ENCODE data around the gene MYO7B.

DNA sequence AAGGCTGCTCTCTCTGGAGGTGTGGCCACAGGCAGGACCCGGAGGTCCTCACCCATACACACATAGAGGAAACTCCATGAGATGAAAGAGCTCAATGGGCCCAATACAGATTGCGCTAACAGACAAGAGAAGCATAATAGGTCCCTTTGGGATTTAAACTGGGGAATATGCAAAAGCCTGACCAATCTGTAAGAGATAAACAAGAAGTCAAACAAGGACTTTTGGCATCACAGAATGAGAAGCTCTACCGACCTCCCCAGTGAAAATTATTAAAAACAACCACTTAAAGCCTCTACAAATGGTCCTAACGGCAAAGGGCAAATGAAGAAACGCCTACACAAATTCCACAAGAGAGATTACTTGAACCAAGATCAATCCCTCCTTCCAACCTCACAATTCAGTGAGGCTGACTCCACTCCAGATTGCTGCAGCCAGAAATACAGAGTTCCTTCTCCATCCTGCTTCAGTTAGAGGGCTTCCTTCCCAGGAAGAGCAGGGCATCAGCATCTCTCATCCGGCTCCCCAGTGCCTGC, 20.0 kb upstream of the MYO7B start:
- TF ChIP-seq CTCF (IDR thresholded peaks at IDR 0.05; ENCODE audit: insufficient read depth, low read length) = no peak
- no peak for TF ChIP-seq POLR2AphosphoS5 (IDR thresholded peaks at IDR 0.05; ENCODE audit: low read depth)
